Natural killer cell treated with Interleukin-12 subunit alpha and Interleukin-12 subunit beta and Interleukin-15 and Interleukin-18, amount 100 ng/mL, for 72 hours (primary cell): Measurements from ENCODE around the gene ZNF420. TPM values are rescaled to one million over a fixed set of nuclear protein-coding genes. Genes with fewer than 3 reads are reported as not detected.
A peak's percentile ranks its signal among the peaks of the same experiment; 100 is the strongest.
"Not testable (repeated sequence)": the region's sequence is repeated elsewhere in the genome, so short reads cannot be mapped to it uniquely, and the experiment has no call there.

Source experiments
- ATAC-seq, 2 donors: fragments of 150-1000 bp; cut with Tn5 transposase in 1 of 2; sonication (Bioruptor Pico), chemical (Tn5 transposase) in 1 of 2; 2 replicates each; pipeline ENCODE4 v1.10.0; 2021
- DNase-seq: peaks from one replicate; pipeline ENCODE4 v3.0.0; 2022; ENCODE audit warnings: low spot score
- H3K27ac Mint-ChIP-seq, 2 donors: 1 replicate in 1 of 2; 2 replicates in 1 of 2; pipeline ENCODE4 v1.8.0; 2022; ENCODE audit warnings: mixed read lengths in 2 of 2, mild to moderate bottlenecking in 1 of 2, moderate library complexity in 1 of 2
- H3K27me3 Mint-ChIP-seq, 2 donors: 1 replicate in 1 of 2; 2 replicates in 1 of 2; pipeline ENCODE4 v1.8.0; 2022; ENCODE audit warnings: mixed read lengths in 2 of 2
- H3K36me3 Mint-ChIP-seq: one replicate; pipeline ENCODE4 v1.8.0; 2022; ENCODE audit warnings: mixed read lengths
- H3K4me1 Mint-ChIP-seq, 2 donors: 1 replicate in 1 of 2; 2 replicates in 1 of 2; pipeline ENCODE4 v1.8.0; 2022; ENCODE audit warnings: low read depth in 2 of 2, mixed read lengths in 2 of 2, mild to moderate bottlenecking in 1 of 2
- H3K4me3 Mint-ChIP-seq: one replicate; pipeline ENCODE4 v1.8.0; 2022; ENCODE audit warnings: mixed read lengths
- H3K9me3 Mint-ChIP-seq: 2 replicates; pipeline ENCODE4 v1.8.0; 2022; ENCODE audit warnings: mixed read lengths
- total RNA-seq, 2 donors: library from RNA; stranded (reverse); gene quantifications; one replicate each; pipeline ENCODE4 v1.2.3, GENCODE V29; 2022

The ZNF420 gene
- total RNA-seq, 2 donors from 2014 or later, result 10.6 to 14.5 TPM

- H3K27me3 Mint-ChIP-seq, result no peaks in the 10 kb centered on the region
- no peak for ATAC-seq
Measured at GRCh38 chr19:37095859-37096258, 17.6 kb downstream of the ZNF420 start.

GRCh38 chr19:37098570-37098969 is 20.3 kb downstream of the ZNF420 start:
- peaks cover 30% of the 10 kb centered on the region for H3K9me3 Mint-ChIP-seq
- H3K27me3 Mint-ChIP-seq, result no peaks in the 10 kb centered on the region
- H3K4me3 Mint-ChIP-seq, result no peak overlapping the region
- peaks cover 67% of the 10 kb centered on the region for H3K36me3 Mint-ChIP-seq
- no peak overlapping the region for H3K27ac Mint-ChIP-seq
- no peak for DNase-seq
- H3K4me1 Mint-ChIP-seq, result no peaks in the 10 kb centered on the region
- no peak for ATAC-seq

More at GRCh38 chr19:37095859-37096258, 17.6 kb downstream of the ZNF420 start:
- H3K4me3 Mint-ChIP-seq, result no peak overlapping the region
- H3K9me3 Mint-ChIP-seq, result peaks cover 22% of the 10 kb centered on the region
- H3K27ac Mint-ChIP-seq, result no peak overlapping the region
- H3K4me1 Mint-ChIP-seq, result no peaks in the 10 kb centered on the region
- no peak for DNase-seq
- H3K36me3 Mint-ChIP-seq, result peaks cover 66% of the 10 kb centered on the region

GRCh38 chr19:37104135-37104534 is 25.9 kb downstream of the ZNF420 start:
- Mint-ChIP-seq H3K36me3 (peaks cover 82% of the 10 kb centered on the region), H3K9me3 (peaks cover 25% of the 10 kb centered on the region)
- not testable (repeated sequence) for H3K4me3 Mint-ChIP-seq, H3K27ac Mint-ChIP-seq, ATAC-seq, H3K27me3 Mint-ChIP-seq, H3K4me1 Mint-ChIP-seq, DNase-seq

- DNase-seq, H3K27ac Mint-ChIP-seq, H3K4me3 Mint-ChIP-seq, H3K4me1 Mint-ChIP-seq, ATAC-seq, H3K27me3 Mint-ChIP-seq: not testable (repeated sequence)
- peaks cover 27% of the 10 kb centered on the region for H3K9me3 Mint-ChIP-seq
- peaks cover 92% of the 10 kb centered on the region for H3K36me3 Mint-ChIP-seq
Measured at GRCh38 chr19:37111753-37112152, 33.5 kb downstream of the ZNF420 start.

GRCh38 chr19:37114001-37114400 is 35.8 kb downstream of the ZNF420 start:
- Mint-ChIP-seq H3K4me1 (no peaks in the 10 kb centered on the region), H3K27me3 (no peaks in the 10 kb centered on the region), H3K9me3 (peaks cover 31% of the 10 kb centered on the region), H3K27ac (no peak overlapping the region), H3K36me3 (peaks cover 82% of the 10 kb centered on the region), H3K4me3 (no peak overlapping the region)
- DNase-seq (no peak), ATAC-seq (no peak)

GRCh38 chr19:37122093-37122492 is 43.9 kb downstream of the ZNF420 start:
- not testable (repeated sequence) for DNase-seq, H3K4me1 Mint-ChIP-seq, H3K4me3 Mint-ChIP-seq, H3K27me3 Mint-ChIP-seq, ATAC-seq, H3K27ac Mint-ChIP-seq
- peaks cover 67% of the 10 kb centered on the region for H3K36me3 Mint-ChIP-seq
- H3K9me3 Mint-ChIP-seq, result peaks cover 32% of the 10 kb centered on the region

GRCh38 chr19:37127999-37128820 is 50.0 kb downstream of the ZNF420 start:
- DNase-seq (no peak), ATAC-seq (no peak)
- Mint-ChIP-seq H3K36me3 (peaks cover 97% of the 10 kb centered on the region), H3K4me3 (no peak overlapping the region), H3K9me3 (peaks cover 40% of the 10 kb centered on the region), H3K4me1 (no peaks in the 10 kb centered on the region), H3K27ac (no peak overlapping the region), H3K27me3 (no peaks in the 10 kb centered on the region)

GRCh38 chr19:37128821-37129177 is 50.6 kb downstream of the ZNF420 start:
- H3K4me3 Mint-ChIP-seq, result no peak overlapping the region
- no peaks in the 10 kb centered on the region for H3K4me1 Mint-ChIP-seq
- H3K27ac Mint-ChIP-seq, result no peak overlapping the region
- DNase-seq, result no peak
- peaks cover 42% of the 10 kb centered on the region for H3K9me3 Mint-ChIP-seq
- H3K36me3 Mint-ChIP-seq, result peaks cover 97% of the 10 kb centered on the region
- H3K27me3 Mint-ChIP-seq, result no peaks in the 10 kb centered on the region
- no peak for ATAC-seq

GRCh38 chr19:37136111-37136510 is 57.9 kb downstream of the ZNF420 start:
- Mint-ChIP-seq H3K4me3 (no peak overlapping the region), H3K4me1 (no peaks in the 10 kb centered on the region), H3K9me3 (peaks cover 43% of the 10 kb centered on the region), H3K36me3 (peaks cover 62% of the 10 kb centered on the region), H3K27ac (no peak overlapping the region), H3K27me3 (no peaks in the 10 kb centered on the region)
- no peak for DNase-seq
- ATAC-seq, result no peak

GRCh38 chr19:37148214-37148613 is 70.0 kb downstream of the ZNF420 start:
- DNase-seq (no peak), ATAC-seq (no peak)
- H3K9me3 Mint-ChIP-seq, result peaks cover 27% of the 10 kb centered on the region
- H3K27me3 Mint-ChIP-seq, result no peaks in the 10 kb centered on the region
- no peak overlapping the region for H3K4me3 Mint-ChIP-seq
- H3K36me3 Mint-ChIP-seq, result peaks cover 56% of the 10 kb centered on the region
- H3K27ac Mint-ChIP-seq, result no peak overlapping the region
- no peaks in the 10 kb centered on the region for H3K4me1 Mint-ChIP-seq

GRCh38 chr19:37160153-37160552 is 81.9 kb downstream of the ZNF420 start:
- Mint-ChIP-seq H3K27me3 (no peaks in the 10 kb centered on the region), H3K9me3 (peaks cover 27% of the 10 kb centered on the region), H3K4me3 (no peak overlapping the region), H3K4me1 (no peaks in the 10 kb centered on the region), H3K27ac (no peak overlapping the region), H3K36me3 (peaks cover 80% of the 10 kb centered on the region)
- DNase-seq (no peak), ATAC-seq (no peak)

- Mint-ChIP-seq H3K36me3 (peaks cover 58% of the 10 kb centered on the region), H3K4me3 (no peak overlapping the region), H3K9me3 (peaks cover 19% of the 10 kb centered on the region), H3K27me3 (no peaks in the 10 kb centered on the region), H3K27ac (no peak overlapping the region), H3K4me1 (peaks cover 0 to 7% of the 10 kb centered on the region in 2 donors)
- DNase-seq (no peak), ATAC-seq (no peak)
Measured at GRCh38 chr19:37165635-37166034, 87.4 kb downstream of the ZNF420 start.

- Mint-ChIP-seq H3K36me3 (peaks cover 31% of the 10 kb centered on the region), H3K4me1 (peaks cover 0 to 7% of the 10 kb centered on the region in 2 donors), H3K27ac (no peak within 1 kb of the TSS), H3K9me3 (peaks cover 8% of the 10 kb centered on the region), H3K27me3 (no peaks in the 10 kb centered on the region), H3K4me3 (no peak within 1 kb of the TSS)
- ATAC-seq (peak; percentile 100), DNase-seq (peak; percentile 94)
Measured at GRCh38 chr19:37172368-37173366, 94.4 kb downstream of the ZNF420 start, which contains the start of gene ZNF585A. Gene ZNF585A, minus strand, starts transcription at chr19:37172695. Its CDS starts 2,785 bp downstream, at chr19:37169910.
